HG02973 (cell line): Measurements from ENCODE around the gene SLC26A1.

ENCODE experiments used
- ATAC-seq: cut with Tn5 transposase; IDR thresholded peaks from one replicate; pipeline ENCODE4 v1.9.1; 2021; ENCODE audit warnings: moderate library complexity; ENCODE audit not compliant: unreplicated experiment

Gene SLC26A1

DNA sequence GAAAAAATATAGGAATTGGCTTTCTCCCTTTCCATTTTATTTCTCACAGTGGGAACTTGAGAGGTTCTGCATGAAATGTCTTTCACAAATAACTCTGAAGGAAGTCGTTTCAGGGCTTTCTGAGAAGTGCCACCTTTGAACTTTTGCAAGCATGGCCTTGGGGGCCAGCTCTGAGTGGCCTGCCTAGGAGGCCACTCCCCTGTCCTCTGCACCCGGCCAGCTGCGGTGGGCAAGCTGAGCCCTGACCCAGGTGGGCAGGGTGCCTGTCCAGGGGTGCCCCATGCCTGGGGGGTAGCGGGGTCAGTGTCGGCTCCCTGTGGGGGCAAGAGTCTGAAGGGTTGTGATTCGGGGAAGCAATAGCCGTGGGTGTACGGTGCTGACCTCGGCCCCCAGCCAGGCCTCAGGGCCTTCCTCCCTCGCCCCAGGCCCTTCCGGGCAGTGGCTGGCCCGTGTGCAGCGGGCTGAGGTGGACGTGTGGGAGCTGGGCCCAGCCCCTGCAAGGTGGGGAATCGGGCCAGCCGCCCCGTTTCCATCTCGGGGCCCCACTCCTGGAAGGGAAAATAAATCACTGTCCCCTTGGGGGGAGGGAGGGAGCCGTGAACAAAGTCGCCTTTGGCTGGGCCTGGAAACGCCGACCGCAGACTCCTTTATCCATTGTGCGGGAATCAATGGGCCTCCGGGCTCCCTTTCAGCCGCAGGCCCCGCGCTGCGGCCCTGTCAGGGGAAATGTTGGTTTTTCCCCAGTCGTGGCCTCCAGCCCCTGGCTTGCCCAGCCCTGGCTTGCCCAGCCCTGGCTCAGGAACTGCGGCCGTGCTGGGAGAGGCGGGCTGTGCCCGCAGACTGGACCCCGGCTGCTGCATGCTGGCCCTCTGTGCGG is 21.3 kb upstream of the SLC26A1 start:
- ATAC-seq = no peak

DNA sequence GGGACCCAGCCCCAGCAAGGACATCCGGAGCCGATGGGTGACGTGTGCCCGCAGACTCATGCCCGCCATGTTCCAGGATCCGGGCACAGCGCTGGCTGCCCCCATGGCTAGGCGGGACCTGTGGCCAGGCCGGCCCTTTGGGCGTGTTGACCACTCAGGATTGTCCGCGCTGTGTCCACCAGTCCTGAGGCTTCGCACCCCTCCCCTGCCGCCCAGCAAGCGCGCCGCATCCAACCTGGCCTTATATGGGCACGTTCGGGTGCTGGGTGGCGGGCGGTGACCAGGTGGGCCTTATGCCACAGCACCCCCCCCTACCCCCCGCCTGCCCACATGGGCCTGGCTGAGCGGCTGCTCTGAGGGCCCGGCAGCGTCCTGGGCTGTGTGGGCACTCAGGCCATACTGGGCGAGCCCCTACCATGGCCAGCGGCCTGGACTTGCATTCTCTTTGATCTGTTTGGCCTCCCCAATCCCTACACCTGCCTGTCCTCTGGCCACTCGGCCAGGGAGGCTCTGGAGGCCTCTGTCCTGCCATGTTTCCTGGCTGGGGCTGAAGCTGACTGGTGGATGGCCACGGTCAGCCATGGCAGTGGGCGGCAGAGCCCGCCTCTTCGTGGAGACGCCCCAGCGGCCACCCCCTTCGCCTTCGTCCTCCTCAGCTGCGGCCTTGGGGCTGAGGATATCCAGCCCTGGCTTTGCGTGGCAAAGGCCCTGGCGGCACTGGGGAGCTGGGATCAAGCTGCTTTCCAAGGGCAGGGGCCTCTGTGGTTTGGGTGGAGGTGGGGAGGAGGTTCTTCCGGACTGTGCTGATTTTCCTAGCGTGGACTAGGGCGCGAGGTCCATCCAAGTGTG is 20.2 kb upstream of the SLC26A1 start:
- ATAC-seq = no peak

DNA sequence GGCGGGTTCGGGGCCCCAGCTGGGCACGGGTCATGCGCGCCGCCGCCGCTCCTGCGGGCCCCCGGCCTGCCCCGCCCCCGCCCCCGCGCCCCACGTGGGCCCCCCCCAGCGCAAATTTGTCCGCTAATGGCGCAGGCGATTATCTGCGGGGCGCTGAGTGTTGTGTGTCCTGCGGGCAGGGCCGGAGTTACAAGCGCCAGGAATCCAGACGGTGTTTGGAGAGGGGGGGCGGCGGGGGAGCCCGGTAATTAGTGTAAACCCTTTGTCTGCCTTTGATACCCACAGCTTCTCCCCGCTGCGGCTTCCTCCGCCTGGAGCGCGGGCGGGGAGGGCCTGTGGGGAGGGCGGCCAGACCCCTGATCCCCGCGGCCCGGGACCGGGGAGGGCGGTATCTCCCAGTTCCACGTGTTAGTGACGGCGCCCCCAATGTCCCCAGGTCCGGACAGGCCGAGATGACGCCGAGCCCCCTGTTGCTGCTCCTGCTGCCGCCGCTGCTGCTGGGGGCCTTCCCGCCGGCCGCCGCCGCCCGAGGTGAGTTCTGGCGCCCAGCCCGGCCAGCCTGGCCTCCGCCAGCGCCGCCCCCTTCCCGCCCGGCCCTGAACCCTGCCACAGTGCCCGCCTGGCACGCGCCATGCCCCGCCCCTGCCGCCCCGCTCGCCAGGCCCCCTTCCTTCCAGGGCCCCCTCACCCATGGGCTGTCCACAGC is 19.0 kb upstream of the SLC26A1 start:
- ATAC-seq = no peak

DNA sequence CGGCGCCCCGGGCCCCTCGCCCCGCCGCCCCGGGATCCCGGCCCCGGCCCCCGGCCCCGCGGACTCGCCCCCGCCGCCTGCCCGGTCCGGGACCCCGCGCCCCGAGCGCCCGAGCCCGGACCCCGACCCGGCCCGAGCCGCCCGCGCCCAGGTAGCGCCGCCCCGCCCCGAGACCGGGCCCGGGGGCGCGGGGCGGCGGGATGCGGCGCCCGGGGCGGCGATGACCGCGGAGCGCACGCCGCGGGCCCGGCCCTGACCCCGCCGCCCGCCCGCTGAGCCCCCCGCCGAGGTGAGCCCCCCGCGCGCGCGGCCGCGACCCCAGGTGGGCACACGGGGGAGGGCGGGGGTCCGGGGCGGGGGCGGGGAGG is 18.4 kb upstream of the SLC26A1 start:
- no peak for ATAC-seq

DNA sequence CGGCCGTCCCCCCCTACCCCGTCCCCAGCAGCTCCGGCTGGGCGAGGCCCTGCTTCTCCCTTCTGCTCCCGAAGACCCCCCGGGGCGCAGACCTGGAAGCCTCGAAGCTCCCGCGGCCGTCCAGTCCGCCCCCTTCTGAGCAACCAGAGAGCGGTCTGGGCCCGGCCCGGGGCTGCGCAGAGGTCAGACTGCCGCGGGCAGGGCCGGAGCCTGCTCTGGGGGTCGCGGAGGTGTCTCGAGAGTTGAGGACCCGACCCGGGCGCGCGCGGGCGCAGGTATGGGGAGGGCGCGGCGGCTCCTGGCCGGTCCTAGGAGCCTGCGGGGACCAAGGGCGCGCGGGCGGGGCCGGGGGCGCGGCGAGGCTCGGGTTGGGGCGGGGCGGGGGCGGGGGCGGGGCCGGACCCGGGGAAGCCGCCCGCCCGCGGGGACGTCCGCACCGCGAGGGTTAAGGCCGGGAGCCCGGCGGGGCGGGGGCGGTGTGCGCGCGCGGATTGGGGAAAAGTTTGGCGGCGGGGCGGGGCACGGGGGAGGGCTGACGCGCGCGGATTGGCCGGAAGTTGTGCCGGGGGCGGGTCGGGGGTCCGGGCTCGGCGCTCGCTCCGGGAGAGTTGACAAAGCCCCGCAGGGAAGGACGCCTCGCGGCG is 17.9 kb upstream of the SLC26A1 start, which contains the start of gene FGFRL1:
Gene FGFRL1 (plus strand): TSS at position 605 of the 644 bp plus-strand sequence. CDS start 860 bp downstream, outside the sequence.
- ATAC-seq = no peak

DNA sequence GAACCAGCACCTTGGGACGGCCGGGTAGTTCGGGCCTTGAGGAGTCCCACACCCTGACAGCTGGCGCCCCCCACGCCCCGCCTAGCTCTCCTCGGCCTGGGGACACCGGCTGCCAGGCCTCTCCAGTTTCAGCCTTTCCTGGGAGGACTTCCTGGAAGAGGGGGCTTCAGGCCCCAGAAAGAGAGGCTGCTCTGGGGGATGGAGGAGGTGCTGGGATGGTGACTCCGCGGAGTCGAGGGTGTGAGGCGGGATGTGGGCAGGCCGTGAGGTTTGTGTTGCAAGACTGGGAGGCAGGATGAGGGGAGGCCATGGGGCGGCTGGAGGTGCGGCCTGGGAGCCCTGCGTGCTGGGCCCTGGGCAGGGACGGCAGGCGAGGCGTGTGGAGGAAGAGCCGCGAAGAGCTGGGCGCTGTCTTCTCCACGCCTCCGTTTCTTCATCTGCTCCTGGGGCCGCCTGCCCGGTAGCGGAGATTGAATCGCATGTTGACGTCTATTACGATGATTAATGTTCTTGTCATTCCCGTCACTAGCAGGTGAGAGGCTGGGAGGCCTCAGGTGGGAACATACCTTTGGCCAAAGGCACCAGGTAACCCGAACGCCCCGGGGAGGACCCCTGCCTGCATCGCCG is 17.3 kb upstream of the SLC26A1 start:
- no peak for ATAC-seq

DNA sequence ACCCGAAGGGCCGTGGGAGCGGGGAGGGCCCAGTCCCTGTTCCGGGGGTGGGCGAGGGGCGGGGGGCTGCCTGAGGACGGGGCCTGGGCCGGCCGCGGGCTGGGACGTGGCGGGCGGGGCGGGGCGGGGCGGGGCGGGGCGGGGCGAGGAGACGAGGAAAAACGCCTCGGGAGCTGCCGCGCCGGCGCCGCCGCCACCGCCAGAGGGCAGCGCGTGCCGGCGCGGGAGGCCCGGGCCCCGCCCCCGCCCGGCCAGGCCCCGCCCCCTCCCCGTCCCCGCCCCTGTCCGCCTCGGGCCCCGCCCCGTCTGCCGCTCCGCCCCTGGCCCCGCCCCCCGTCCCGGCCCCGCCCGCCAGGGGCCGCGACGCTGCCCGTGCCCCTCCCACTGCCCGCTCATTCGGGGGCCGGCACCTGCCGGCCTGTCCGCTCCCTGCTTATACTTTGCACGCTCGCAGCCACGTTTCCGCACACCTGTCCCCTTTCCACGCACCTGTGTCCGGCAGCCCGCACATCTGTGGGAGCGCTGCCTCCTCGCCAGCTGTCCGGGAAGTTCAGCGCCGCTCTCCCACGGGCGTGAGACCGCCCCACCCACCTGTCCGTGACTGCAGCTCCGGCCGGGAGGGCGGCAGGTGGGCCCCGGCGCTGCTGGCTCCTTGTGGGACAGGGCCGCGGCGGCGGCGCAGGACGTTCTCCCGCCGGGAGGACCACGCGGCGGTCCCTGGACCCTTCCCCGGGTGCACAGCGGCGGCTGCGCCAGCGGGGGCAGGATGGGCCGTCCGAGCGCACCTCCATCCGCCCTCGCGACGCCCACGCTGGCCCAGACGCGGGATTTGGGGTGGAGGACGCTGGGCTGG is 16.6 kb upstream of the SLC26A1 start:
- ATAC-seq = no peak

DNA sequence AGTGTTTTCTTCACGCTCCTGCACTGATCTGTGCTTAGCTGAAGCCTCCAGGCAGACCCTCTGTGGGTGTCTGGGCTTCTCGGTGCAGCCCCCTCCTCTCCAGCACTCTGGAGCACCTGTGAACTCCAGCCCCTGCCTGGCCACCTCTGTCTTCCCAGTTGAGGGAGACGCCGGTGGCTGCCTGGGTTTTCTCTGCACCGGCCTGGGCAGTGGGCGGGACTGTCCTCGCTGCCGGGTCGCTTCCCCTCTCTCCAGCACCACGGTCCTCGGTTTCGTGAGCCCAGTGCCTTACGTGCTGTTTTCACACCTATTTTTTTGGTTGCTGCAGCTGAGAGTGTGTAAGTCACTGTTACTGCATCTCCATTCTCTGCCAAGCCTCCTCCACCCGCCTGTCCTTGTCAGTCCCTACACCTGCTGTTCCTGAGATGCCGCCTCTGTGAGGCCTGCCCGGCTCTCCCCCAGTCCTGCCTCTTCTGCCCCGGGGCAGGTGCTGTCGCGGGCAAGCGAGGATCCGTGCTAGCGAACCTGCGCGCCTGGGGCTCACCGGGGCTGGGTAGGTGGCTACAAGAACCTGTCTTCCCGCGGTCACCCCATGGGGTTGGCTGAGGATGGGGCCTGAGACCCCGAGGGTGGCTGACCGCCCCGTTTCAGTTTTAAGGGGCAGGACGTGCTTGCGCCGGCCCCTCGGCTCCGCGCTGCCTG is 15.8 kb upstream of the SLC26A1 start:
- no peak for ATAC-seq

DNA sequence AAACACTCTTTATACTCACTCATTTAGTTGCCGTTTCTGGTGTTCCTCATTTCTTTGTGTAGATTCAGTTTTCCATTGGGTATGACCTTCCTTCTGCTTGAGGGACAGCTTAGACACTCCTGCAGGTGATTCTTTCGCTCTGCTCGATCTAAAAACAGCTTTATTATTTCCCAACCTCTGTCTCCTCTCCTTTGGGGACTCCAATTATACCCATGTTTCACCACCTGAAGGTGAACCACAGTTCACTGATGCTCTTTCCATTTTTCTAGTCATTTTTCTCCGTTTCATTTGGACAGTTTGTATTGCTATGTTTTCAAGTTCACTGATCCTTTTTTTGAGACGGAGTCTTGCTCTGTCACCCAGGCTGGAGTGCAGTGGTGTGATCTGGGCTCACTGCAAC is 13.7 kb upstream of the SLC26A1 start:
- no peak for ATAC-seq

DNA sequence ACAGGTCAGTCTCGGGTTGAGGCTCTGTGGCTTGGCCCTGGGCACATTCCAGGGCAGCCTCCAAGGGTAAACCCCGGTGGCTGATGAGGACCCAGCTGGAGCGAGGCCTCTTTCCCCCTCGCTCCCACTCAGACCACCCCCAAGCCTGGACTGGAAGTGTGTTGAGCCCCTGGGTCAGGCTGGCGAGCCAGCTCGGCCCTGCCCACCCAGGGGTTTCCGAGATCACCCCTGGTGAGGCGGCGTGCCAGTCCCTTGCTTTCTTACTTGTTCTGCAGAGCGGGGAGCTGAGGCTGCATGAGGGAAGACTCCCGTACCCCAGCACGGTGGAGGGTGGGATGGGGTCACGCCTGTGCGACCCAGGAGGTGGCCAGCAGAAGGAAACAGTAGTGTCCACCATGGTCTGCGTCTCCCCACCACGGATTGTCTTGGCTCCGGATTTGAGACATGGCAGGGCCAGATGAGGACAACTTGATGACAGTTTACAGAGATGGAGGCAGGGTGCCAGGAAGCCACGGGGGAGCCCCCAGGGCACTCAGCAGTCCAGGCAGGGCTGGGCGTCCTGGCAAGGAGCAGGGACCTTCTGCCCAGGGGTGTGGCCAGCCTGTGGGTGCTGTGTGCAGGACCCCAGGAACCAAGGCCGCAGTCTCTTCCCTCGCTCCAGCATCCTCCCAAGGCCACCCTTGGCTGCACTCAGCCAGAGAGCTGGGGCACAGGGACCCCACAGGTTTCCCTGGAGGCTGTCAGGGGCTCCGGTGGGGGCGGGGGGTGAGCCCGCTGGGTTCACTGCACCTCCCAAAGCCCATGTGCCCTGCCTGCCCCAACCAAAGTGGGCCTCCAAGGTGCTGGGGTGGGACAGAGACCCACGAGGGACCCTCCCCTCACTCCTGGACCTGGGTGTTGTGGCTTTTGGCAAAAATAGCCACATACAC is 11.6 kb upstream of the SLC26A1 start:
- no peak for ATAC-seq

DNA sequence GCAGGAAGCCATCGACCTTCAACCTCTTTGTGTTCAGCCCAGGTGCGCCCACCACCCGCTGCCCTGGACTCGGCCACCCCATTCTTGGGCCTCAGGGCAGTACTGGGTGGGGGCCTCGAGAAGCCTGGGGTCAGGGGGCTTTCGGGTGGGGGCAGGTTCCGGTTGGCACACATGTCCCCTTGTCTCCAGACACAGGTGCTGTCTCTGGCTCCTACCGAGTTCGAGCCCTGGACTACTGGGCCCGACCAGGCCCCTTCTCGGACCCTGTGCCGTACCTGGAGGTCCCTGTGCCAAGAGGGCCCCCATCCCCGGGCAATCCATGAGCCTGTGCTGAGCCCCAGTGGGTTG is 10.8 kb upstream of the SLC26A1 start:
- ATAC-seq = no peak

DNA sequence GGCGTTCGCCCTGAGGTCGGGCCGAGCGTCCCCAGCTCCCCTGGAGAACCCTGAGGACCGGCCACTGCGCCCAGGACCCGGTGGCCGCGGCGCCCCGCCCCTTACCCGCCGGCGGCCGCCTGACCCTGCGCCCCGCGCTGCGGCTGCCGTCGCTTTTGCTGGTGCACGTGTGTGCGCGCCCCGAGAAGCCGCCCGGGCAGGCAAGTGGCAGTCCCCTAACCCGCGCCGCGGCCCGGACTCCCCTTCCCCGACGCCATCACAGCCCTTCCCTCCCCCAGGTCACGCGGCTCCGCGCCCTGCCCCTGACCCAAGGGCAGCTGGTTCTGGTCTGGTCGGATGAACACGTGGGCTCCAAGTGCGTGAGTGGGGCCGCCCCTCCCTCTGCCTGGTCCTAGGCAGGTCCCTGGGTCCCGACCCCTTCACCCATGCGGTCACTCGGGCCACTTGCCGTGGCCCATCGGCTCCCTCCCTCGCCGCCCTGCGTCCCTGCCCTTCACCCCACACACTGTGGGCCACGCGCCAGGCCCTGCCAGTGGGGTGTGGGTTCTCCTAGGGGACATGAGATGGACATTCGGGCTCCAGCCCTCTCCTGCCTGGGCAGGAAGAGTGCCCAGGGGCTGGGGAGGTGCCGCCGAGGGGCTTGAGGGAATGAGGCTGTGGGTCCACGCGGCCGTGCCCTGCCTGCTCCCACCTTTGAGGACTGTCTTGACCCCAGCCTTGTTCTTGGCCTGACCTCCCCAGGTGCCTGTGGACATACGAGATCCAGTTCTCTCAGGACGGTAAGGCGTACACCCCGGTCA is 10.3 kb upstream of the SLC26A1 start:
- no peak for ATAC-seq

DNA sequence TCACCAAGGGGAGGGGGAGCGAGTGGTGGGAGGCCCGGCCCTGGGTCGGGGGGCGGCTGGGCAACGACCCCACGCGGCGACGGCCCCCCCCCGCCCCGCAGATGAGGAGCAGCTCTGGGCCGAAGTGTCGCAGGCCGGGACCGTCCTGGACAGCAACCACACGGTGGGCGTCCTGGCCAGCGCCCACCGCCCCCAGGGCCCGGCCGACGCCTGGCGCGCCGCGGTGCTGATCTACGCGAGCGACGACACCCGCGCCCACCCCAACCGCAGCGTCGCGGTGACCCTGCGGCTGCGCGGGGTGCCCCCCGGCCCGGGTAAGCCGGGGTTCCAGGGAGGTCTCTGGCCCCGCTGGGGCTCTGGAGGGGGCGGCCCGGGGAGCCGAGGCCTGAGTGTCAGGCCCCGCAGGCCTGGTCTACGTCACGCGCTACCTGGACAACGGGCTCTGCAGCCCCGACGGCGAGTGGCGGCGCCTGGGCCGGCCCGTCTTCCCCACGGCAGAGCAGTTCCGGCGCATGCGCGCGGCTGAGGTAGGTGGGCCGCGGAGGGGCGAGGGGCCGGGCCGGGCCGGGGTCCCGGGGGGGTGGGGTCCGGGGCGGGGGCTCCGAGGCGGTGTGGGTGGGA is 9.5 kb upstream of the SLC26A1 start:
- ATAC-seq = no peak

DNA sequence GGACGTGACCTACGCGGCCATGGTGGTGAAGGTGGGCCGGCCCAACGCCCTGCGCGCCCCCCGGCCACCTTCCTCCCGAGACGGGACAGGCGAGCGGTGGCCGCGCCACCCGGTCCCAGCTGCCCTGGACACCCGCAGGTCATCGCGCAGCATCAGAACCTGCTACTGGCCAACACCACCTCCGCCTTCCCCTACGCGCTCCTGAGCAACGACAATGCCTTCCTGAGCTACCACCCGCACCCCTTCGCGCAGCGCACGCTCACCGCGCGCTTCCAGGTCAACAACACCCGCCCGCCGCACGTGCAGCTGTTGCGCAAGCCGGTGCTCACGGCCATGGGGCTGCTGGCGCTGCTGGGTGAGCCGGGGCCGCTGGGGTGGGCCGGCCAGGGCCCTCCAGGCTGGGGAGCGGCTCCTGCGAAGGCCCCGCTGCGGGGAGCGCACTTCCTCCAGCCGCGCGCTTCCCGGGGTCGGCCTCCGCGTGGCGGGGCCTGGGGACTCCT is 9.0 kb upstream of the SLC26A1 start:
- no peak for ATAC-seq

DNA sequence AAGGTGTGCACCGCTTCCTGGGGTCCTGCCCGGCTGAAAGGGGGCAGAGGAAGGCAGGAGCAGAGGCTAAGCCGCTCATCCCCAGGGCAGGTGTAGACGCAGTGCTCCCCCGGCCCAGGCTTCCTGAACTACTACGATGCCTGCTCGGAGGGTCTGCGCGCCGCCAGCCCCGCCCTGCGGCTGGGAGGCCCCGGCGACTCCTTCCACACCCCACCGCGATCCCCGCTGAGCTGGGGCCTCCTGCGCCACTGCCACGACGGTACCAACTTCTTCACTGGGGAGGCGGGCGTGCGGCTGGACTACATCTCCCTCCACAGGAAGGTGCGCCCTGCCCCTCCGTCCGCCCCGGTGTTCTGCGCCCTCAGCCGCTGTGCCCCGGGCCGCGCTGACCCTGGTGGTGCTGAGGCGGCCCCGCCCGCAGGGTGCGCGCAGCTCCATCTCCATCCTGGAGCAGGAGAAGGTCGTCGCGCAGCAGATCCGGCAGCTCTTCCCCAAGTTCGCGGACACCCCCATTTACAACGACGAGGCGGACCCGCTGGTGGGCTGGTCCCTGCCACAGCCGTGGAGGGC is 8.4 kb upstream of the SLC26A1 start:
- no peak for ATAC-seq

DNA sequence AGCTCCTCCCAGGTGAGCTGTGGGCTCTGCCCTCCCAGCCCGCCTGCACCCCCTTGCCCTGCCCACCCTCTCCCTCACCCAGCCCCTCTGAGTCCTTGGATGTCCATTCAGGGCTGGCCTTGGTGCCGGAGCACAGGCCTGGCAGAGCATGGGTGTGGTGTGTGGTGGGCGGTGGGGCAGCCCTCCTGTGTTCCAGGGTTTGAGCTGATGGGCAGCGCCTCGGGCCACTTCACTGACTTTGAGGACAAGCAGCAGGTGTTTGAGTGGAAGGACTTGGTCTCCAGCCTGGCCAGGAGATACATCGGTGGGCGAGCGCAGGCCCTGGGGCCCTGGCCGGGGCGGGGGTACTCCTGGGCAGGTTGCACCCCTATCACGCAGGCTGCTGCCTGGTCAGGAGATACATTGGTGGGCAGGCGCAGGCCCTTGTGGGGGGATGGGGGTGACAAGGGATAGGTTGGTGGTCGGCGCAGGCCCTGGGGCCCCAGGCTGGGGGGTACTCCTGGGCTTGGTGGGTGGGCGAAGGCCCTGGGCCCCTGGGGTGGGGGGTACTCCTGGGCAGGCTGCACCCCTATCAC is 7.6 kb upstream of the SLC26A1 start:
- no peak for ATAC-seq
